GM13976 (cell line): ENCODE measurements around the gene PKIG.

Experiments
- DNase-seq: peaks from one replicate; pipeline ENCODE4 v3.0.0; 2012; ENCODE audit warnings: low spot score
- CTCF ChIP-seq: IDR thresholded peaks from 2 replicates; pipeline ENCODE4 v1.5.1; 2012; ENCODE audit warnings: borderline replicate concordance, mild to moderate bottlenecking; ENCODE audit not compliant: insufficient read depth; ENCODE audit errors: extremely low read depth, missing control alignments, control extremely low read depth
- in situ Hi-C: fragments of 300-500 bp; cut with MboI; formaldehyde crosslinking; loops from one replicate; pipeline ENCODE4 v1.12.0; 2022; ENCODE audit warnings: low sequenced_read_pairs, mixed read lengths, inconsistent platforms; ENCODE audit not compliant: unreplicated experiment

Gene PKIG

DNA sequence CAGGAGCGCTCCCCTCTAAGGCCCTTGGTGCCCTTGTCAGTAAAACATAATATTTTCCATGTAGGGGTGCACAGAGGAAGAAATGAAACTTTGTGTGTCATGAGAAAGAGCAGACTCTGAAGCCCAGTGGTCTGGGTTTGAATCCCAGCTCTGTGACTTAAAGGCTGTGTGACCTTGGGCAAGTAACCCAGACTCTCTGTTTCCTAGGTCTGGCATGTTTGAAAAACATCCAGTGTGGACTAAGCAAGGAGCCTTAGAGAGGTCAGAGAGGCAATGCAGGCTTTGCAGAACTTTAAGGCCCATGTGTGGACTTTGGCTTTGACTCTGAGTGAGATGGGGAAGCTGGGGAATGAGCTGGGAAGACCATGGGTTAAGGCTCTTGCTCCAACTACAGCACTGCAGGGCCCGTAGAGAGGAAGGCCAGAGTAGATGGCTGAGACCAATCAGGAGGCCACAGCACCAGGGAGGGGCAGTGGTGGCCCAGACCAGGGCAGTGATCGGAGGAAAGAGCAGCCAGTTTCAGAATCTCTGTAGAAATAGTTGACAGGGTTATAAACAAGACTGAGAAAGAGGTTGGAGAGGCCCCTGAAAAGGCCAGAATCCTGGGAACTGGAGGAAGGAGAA, 50.9 kb downstream of the PKIG start:
- in situ Hi-C loops, result no loop called here

DNA sequence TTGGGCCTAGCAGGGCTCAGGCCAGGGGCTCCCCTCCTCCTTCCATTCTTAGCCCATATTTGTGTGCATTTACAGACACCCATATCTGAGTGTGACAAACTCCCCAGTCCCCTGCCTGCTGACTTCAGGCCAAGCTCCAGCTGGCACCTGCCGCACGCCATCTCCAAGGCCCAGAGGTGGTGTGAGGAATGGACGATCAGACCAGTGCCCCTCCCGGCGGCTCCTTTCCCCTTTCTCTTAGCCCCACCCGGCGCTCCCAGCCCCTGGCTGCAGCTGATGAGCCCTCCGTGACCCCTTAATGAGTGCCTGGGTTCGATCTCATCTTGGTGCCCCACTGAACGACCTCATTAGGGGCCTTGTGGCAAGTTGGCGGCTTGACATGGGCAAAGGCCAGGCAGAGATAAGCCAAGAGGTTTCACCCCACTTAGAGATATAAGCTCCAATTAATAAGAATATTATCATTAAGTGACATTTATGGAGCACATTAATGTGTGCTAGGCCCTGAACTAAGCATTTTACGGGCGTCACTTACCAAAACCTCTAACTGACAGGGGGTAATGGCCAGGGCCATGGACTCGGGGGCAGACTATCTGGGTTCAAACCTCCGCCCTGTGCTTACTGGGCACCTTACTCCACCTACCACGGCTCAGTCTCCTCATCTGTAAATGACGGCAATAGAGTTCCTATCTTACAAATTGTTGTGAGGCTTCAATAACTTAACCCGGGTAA, 51.7 kb downstream of the PKIG start:
- in situ Hi-C loops, result no loop called here
- no peak for TF ChIP-seq CTCF
- DNase-seq, result no peak

More for the DNA sequence above, 50.9 kb downstream of the PKIG start:
- no peak for TF ChIP-seq CTCF
- DNase-seq, result no peak

- no peak for TF ChIP-seq CTCF
- DNase-seq, result no peak
- in situ Hi-C loops, result no loop called here
These were observed 53.5 kb downstream of the PKIG start for GRCh38 chr20:44635877-44636276.

DNA sequence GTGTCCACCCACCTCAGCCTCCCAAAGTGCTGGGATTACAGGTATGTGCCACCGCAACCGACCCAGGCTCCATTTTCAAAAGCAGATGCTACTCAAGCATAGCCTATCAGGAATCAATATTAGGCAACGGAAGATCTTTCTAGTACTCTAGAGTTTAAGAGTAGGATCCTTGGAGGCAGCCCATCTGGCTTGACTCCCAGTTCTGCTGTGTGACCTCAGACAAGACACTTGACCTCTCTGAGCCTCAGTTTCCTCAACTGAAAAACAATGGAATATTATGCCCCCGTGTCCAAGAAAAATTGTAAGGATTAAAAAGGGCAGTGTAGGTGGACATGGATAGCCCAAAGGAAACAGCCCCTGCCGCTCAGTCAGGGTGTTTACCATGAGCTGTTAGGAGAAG, 54.7 kb downstream of the PKIG start:
- no peak for TF ChIP-seq CTCF
- no peak for DNase-seq
- in situ Hi-C loops, result no loop called here

GRCh38 chr20:44637522-44638372, 55.4 kb downstream of the PKIG start:
- DNase-seq, result no peak
- no peak for TF ChIP-seq CTCF
- in situ Hi-C loops, result no loop called here

DNA sequence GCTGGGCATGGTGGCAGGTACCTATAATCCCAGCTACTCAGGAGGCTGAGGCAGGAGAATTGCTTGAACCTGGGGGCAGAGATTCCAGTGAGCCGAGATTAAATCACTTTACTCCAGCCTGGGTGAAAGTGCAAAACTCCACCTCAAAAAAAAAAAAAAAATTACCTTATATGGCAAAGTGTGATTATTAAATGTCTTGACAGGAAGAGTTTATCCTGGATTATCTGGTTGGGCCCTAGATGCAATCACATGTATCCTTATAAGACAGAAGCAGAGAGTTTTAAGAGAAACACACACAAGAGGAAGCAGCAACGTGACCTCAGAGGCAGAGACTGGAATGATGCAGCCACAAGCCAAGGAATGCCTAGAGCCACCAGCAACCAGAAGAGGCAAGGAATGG, 58.1 kb downstream of the PKIG start:
- no peak for DNase-seq
- in situ Hi-C loops, result no loop called here
- TF ChIP-seq CTCF, result no peak
